Measurements from ENCODE around the gene EMILIN3. TPM values are rescaled to one million over a fixed set of nuclear protein-coding genes. Genes with fewer than 3 reads are reported as not detected.

Gene EMILIN3
- total RNA-seq, 2 donors from 2014 or later, result not detected

GRCh38 chr20:41380551-41381193 is 14.1 kb upstream of the EMILIN3 start:
- no peak overlapping the region for H3K27ac Mint-ChIP-seq
- H3K4me3 Mint-ChIP-seq, result no peak overlapping the region
- H3K27me3 Mint-ChIP-seq (ENCODE audit: low read depth), result peaks cover 24% of the 10 kb centered on the region
- ATAC-seq (replicated peaks in 1 of 2) (no peak), DNase-seq (no peak)
- H3K36me3 Mint-ChIP-seq (ENCODE audit: insufficient read depth in 2 of 2), result no peaks in the 10 kb centered on the region
- H3K4me1 Mint-ChIP-seq (ENCODE audit: low read depth), result no peaks in the 10 kb centered on the region
- peaks cover 0 to 2% of the 10 kb centered on the region in 2 donors for H3K9me3 Mint-ChIP-seq

DNA sequence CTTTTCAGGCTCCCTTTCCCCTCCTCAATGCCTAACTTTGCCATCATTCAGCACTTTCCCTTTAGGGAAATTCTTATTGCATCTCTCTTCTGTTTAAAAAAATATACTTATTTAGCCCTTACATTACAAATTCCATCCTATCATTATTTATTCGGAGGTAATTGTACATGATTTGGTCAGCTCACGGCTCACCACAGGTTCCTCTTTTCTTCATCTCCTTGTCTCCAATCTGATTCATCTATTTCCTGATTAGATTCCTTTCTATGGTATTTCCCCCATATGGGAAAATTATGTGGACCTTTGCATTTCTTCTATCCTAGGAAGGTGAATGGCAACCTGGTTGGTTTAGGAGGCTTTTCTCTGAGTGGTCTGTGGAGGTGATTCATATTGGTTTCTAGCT is 12.9 kb upstream of the EMILIN3 start:
- DNase-seq (no peak), ATAC-seq (replicated peaks in 1 of 2) (no peak)
- no peak overlapping the region for H3K4me3 Mint-ChIP-seq
- H3K9me3 Mint-ChIP-seq, result peaks cover 0 to 2% of the 10 kb centered on the region in 2 donors
- no peaks in the 10 kb centered on the region for H3K4me1 Mint-ChIP-seq (ENCODE audit: low read depth)
- peaks cover 24% of the 10 kb centered on the region for H3K27me3 Mint-ChIP-seq (ENCODE audit: low read depth)
- H3K27ac Mint-ChIP-seq, result no peak overlapping the region
- no peaks in the 10 kb centered on the region for H3K36me3 Mint-ChIP-seq (ENCODE audit: insufficient read depth in 2 of 2)

DNA sequence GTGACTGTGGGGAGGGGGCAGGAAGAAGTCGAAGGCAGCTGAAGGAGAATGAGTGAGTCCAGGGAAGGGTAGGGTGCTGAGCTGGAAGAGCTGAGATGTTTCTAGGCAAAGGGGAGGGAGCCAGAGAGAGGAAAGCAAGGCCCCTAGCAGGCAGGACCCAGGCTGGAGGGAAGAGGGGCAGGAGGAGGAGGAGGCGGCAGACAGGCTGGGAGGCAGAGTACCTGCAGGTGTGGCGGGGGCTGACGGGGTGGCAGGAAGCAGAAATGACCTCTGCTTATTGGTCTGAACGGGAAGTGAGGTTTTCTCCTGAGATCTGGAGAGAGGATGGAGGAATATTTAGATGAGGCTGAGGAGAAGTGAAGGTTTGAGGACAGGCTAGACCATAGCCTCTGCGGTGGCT is 10.7 kb upstream of the EMILIN3 start:
- no peak overlapping the region for H3K4me3 Mint-ChIP-seq
- H3K27me3 Mint-ChIP-seq (ENCODE audit: low read depth), result peaks cover 41% of the 10 kb centered on the region
- DNase-seq (no peak), ATAC-seq (replicated peaks in 1 of 2) (no peak)
- H3K4me1 Mint-ChIP-seq (ENCODE audit: low read depth), result no peaks in the 10 kb centered on the region
- H3K36me3 Mint-ChIP-seq (ENCODE audit: insufficient read depth in 2 of 2), result peaks cover 1 to 3% of the 10 kb centered on the region in 2 donors
- H3K27ac Mint-ChIP-seq, result no peak overlapping the region
- peaks cover 3 to 6% of the 10 kb centered on the region in 2 donors for H3K9me3 Mint-ChIP-seq

- ATAC-seq (replicated peaks in 1 of 2) (no peak), DNase-seq (no peak)
- Mint-ChIP-seq H3K27me3 (ENCODE audit: low read depth) (peaks cover 42% of the 10 kb centered on the region), H3K36me3 (ENCODE audit: insufficient read depth in 2 of 2) (peaks cover 1 to 4% of the 10 kb centered on the region in 2 donors), H3K27ac (no peak overlapping the region), H3K9me3 (peaks cover 3 to 6% of the 10 kb centered on the region in 2 donors), H3K4me1 (ENCODE audit: low read depth) (no peaks in the 10 kb centered on the region), H3K4me3 (no peak overlapping the region)
Measured at GRCh38 chr20:41376349-41376748, 9.7 kb upstream of the EMILIN3 start.

DNA sequence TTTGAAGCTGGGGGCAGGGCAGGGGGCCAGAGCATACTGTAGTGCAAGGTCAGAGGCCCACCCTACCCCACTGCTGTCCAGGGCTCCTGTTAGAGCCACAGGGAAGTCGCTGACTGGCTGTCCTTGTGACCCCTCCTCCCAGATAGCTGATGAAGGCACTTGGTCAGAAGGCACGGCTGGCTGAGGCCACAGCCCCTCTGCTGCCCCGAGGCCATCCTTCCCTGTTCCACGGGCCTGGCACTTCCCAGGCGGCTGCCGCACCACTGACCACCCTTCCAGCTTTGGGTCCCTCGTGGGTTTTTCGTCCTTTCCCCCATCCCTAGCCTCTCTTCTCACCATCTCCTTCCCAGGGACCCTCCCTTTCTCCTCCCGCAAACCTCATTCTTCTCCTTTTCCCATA is 9.2 kb upstream of the EMILIN3 start:
- Mint-ChIP-seq H3K4me3 (no peak overlapping the region), H3K27me3 (ENCODE audit: low read depth) (peaks cover 46% of the 10 kb centered on the region), H3K9me3 (peaks cover 3 to 6% of the 10 kb centered on the region in 2 donors), H3K4me1 (ENCODE audit: low read depth) (no peaks in the 10 kb centered on the region), H3K36me3 (ENCODE audit: insufficient read depth in 2 of 2) (peaks cover 1 to 8% of the 10 kb centered on the region in 2 donors), H3K27ac (no peak overlapping the region)
- ATAC-seq (replicated peaks in 1 of 2) (no peak), DNase-seq (no peak)

- Mint-ChIP-seq H3K27ac (no peak overlapping the region), H3K27me3 (ENCODE audit: low read depth) (peaks cover 56% of the 10 kb centered on the region), H3K4me1 (ENCODE audit: low read depth) (no peaks in the 10 kb centered on the region), H3K9me3 (peaks cover 3 to 6% of the 10 kb centered on the region in 2 donors), H3K4me3 (no peak overlapping the region), H3K36me3 (ENCODE audit: insufficient read depth in 2 of 2) (peaks cover 1 to 8% of the 10 kb centered on the region in 2 donors)
- DNase-seq (no peak), ATAC-seq (replicated peaks in 1 of 2) (no peak)
Measured at GRCh38 chr20:41373931-41374920, 7.6 kb upstream of the EMILIN3 start.

DNA sequence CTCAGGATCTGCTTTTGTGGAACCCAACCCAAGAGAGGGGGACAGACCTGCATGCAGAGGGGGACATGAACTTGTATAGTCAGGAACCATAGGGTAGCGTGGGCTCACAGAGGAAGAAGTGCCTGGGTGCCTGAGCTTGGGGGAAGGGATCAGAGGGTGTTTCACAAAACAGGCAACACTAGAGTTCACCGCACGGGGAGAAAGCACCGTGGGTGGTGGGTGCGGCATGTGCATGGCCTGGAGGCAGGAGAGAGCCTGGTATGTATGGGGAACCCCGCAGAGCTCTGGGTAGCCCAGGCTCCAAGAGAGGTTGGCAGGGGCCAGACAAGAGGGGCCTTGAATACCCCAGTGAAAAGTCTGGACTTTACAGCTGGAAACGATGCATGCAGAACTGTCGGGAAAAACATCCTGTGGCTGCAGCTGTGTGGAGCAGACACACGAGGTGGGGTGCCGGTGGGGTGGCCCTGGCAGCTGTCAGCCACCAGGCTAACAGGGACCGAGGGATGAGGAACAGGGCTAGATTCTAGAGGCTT is 6.7 kb upstream of the EMILIN3 start:
- no peak for DNase-seq
- H3K27me3 Mint-ChIP-seq (ENCODE audit: low read depth), result peaks cover 60% of the 10 kb centered on the region
- ATAC-seq (replicated peaks in 1 of 2), result no peak
- H3K27ac Mint-ChIP-seq, result no peak overlapping the region
- H3K9me3 Mint-ChIP-seq, result peaks cover 3 to 6% of the 10 kb centered on the region in 2 donors
- peaks cover 1 to 8% of the 10 kb centered on the region in 2 donors for H3K36me3 Mint-ChIP-seq (ENCODE audit: insufficient read depth in 2 of 2)
- no peak overlapping the region for H3K4me3 Mint-ChIP-seq
- no peaks in the 10 kb centered on the region for H3K4me1 Mint-ChIP-seq (ENCODE audit: low read depth)

GRCh38 chr20:41371371-41371770 is 4.8 kb upstream of the EMILIN3 start:
- H3K27ac Mint-ChIP-seq, result no peak overlapping the region
- ATAC-seq (replicated peaks in 1 of 2) (no peak), DNase-seq (no peak)
- H3K9me3 Mint-ChIP-seq, result peaks cover 3 to 6% of the 10 kb centered on the region in 2 donors
- peaks cover 56% of the 10 kb centered on the region for H3K27me3 Mint-ChIP-seq (ENCODE audit: low read depth)
- H3K4me1 Mint-ChIP-seq (ENCODE audit: low read depth), result peaks cover 6% of the 10 kb centered on the region
- H3K4me3 Mint-ChIP-seq, result no peak overlapping the region
- H3K36me3 Mint-ChIP-seq (ENCODE audit: insufficient read depth in 2 of 2), result peaks cover 1 to 8% of the 10 kb centered on the region in 2 donors

GRCh38 chr20:41370176-41370575 is 3.6 kb upstream of the EMILIN3 start:
- Mint-ChIP-seq H3K4me1 (ENCODE audit: low read depth) (peaks cover 6% of the 10 kb centered on the region), H3K36me3 (ENCODE audit: insufficient read depth in 2 of 2) (peaks cover 1 to 8% of the 10 kb centered on the region in 2 donors), H3K4me3 (no peak overlapping the region), H3K9me3 (peaks cover 3 to 6% of the 10 kb centered on the region in 2 donors), H3K27me3 (ENCODE audit: low read depth) (peaks cover 54% of the 10 kb centered on the region), H3K27ac (no peak overlapping the region)
- ATAC-seq (replicated peaks in 1 of 2) (no peak), DNase-seq (no peak)

DNA sequence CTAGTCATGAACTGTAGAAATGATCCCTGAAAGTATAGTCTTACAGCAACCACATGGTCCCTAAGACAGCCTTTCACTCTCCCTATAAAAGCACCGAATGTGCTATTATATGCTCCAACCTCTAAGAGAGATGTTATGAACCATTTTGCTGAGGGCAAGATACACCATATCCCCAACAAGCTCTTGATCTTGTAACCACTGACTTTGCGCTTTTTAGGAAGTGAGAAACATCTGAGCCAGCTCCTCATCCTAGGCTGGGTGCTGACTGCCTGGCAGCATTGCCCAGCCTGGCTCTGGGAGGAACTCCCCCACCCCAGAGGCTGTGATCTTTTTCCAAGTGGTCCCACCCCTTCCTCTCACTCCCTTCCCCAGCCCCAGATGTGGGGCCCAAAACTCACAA is 3.1 kb upstream of the EMILIN3 start:
- no peak for ATAC-seq (replicated peaks in 1 of 2)
- no peak overlapping the region for H3K27ac Mint-ChIP-seq
- H3K9me3 Mint-ChIP-seq, result peaks cover 3 to 6% of the 10 kb centered on the region in 2 donors
- no peak for DNase-seq
- peaks cover 59% of the 10 kb centered on the region for H3K27me3 Mint-ChIP-seq (ENCODE audit: low read depth)
- peaks cover 6% of the 10 kb centered on the region for H3K4me1 Mint-ChIP-seq (ENCODE audit: low read depth)
- peaks cover 1 to 8% of the 10 kb centered on the region in 2 donors for H3K36me3 Mint-ChIP-seq (ENCODE audit: insufficient read depth in 2 of 2)
- no peak overlapping the region for H3K4me3 Mint-ChIP-seq

DNA sequence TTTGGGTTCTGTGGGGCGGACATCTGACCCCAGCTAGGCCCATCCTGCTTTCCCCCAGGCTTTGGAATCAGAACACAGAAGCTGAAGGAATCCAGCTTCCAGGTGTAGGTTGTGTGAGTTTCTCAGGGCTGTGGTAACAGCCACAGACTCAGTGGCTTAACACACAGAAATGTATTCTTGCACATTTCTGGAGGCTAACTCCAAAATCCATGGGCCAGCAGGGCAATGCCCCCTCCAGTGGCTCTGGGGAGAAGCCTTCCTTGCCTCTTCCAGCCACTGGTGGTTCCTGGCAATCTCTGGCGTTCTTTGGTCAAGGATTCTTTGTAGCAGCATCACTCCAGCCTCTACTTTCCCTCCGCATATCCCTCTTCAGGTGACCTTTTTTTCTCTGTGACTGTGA is 1.3 kb upstream of the EMILIN3 start:
- H3K4me3 Mint-ChIP-seq, result no peak overlapping the region
- H3K4me1 Mint-ChIP-seq (ENCODE audit: low read depth), result peaks cover 6% of the 10 kb centered on the region
- peaks cover under 1 to 3% of the 10 kb centered on the region in 2 donors for H3K9me3 Mint-ChIP-seq
- H3K27ac Mint-ChIP-seq, result no peak overlapping the region
- H3K27me3 Mint-ChIP-seq (ENCODE audit: low read depth), result peaks cover 50% of the 10 kb centered on the region
- H3K36me3 Mint-ChIP-seq (ENCODE audit: insufficient read depth in 2 of 2), result peaks cover 1 to 8% of the 10 kb centered on the region in 2 donors
- ATAC-seq (replicated peaks in 1 of 2), result no peak
- no peak for DNase-seq

- H3K36me3 Mint-ChIP-seq (ENCODE audit: insufficient read depth in 2 of 2), result peaks cover 0 to 5% of the 10 kb centered on the region in 2 donors
- ATAC-seq (replicated peaks in 1 of 2), result no peak
Measured at GRCh38 chr20:41367393-41367695, 726 bp upstream of the EMILIN3 start.

More at GRCh38 chr20:41367393-41367695, 726 bp upstream of the EMILIN3 start:
- Mint-ChIP-seq H3K4me3 (peak overlapping the region; percentile 34 to 71), H3K9me3 (no peaks in the 10 kb centered on the region), H3K4me1 (ENCODE audit: low read depth) (peaks cover 6% of the 10 kb centered on the region), H3K27ac (no peak overlapping the region), H3K27me3 (ENCODE audit: low read depth) (peaks cover 47% of the 10 kb centered on the region)
- no peak for DNase-seq
